Ecto neural progenitor cell (in vitro differentiated cells): Measurements from ENCODE around the gene LTBP1.

Experiments used
- DNase-seq: peaks from one replicate; pipeline ENCODE4 v3.0.0-alpha.2; 2018; ENCODE audit warnings: low spot score

LTBP1 gene

GRCh38 chr2:33272001-33272400 is 325.2 kb downstream of the LTBP1 start:
- no peak for DNase-seq

DNA sequence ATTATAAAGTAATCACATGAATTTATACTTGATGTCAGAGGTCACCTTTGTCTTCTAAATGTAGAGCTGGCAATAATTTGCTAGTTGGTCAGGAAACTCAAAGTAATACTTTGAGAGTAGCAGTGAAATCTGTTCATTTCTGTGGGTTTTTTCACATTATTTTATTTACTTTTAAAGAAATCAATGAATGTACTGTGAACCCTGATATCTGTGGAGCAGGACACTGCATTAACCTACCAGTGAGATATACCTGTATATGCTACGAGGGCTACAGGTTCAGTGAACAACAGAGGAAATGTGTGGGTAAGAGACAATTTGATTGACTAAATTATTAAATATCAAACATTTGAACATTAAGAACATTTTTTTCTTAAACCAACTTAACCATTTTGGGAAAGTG is 326.7 kb downstream of the LTBP1 start:
- DNase-seq = no peak

DNA sequence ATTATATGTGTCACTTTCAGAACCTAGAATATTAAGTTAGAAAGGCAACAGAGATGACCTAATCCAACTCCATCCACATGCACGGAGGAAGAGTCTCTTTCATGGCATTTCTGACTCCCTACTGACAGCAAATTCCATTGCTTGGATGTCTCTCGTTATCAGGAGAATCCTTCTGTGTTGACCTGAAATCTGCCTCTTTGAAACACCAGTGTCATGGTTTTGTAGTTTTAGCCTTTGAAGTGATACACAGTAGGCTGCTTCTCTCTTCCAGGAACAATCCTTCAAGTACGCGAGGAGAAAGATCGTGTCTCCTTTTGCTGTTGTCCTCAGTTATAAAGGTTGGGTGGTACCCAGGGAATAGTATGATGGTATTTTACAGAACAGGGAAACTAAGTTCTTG is 327.8 kb downstream of the LTBP1 start:
- DNase-seq = no peak

GRCh38 chr2:33275689-33276444 is 329.1 kb downstream of the LTBP1 start:
- DNase-seq = no peak

DNA sequence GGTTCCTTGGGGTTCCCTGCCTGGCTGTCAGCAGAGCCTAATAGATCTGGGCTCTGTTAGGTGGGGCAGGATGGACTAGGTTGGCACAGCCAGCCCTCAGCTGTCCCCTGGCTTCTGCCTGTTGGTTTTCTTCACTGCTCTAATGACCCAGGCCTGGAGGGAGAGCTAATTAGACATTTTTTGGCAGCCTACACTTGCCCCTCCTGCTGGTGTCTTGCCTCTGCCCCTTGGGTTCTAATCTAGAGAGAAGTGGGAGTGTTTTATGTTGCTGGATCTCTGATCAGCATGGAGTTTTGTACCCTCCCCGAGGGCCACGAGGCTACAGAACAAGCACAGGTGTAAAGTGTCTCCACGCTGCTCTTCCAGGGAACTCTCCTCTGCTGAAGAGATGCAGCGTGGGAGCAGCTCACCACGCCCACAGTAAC is 330.3 kb downstream of the LTBP1 start:
- DNase-seq = no peak

- DNase-seq = no peak
Measured at GRCh38 chr2:33278245-33278943, 331.6 kb downstream of the LTBP1 start.

GRCh38 chr2:33284287-33284686 is 337.5 kb downstream of the LTBP1 start:
- no peak for DNase-seq

- no peak for DNase-seq
Measured at GRCh38 chr2:33287507-33288005, 340.8 kb downstream of the LTBP1 start.

GRCh38 chr2:33288011-33288410 is 341.3 kb downstream of the LTBP1 start:
- DNase-seq = no peak

- no peak for DNase-seq
Measured at GRCh38 chr2:33289961-33290360, 343.2 kb downstream of the LTBP1 start.

DNA sequence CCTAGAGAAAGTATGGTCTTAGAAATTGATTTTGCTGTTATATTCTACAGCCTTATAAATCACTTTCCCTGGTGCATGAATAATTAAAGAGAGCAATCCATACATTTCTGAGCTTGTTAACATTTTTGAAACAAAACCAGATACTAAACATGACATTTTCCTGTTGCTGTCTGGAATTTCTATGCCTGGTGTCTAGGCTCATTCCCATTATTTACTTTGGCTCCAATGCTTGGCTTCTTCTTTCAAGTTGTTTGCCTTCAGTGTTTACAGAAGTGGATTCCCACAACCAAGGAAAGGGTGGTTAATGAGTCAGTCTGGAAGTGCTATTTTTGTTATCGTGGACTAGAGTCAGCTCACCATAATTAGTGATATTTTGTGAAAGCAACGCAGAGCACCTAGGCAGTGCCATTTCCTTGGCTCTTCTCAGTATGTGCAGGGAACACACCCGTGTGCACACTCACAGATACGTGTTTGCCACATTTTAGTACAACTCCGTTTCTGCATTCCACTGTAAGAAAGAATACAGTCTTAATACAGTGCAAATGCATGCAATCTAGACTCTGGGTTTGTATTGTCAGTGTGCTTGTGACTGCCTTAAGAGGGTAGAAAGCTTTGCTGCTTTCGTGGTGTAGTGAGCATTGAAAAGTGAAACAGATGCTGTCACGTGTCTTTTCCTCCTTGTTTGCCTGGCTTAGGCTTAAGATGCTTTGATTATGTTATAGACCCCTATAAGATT is 344.7 kb downstream of the LTBP1 start:
- DNase-seq = no peak

- no peak for DNase-seq
Measured at GRCh38 chr2:33292063-33292462, 345.3 kb downstream of the LTBP1 start.

- DNase-seq = no peak
Measured at GRCh38 chr2:33292981-33293595, 346.3 kb downstream of the LTBP1 start.

DNA sequence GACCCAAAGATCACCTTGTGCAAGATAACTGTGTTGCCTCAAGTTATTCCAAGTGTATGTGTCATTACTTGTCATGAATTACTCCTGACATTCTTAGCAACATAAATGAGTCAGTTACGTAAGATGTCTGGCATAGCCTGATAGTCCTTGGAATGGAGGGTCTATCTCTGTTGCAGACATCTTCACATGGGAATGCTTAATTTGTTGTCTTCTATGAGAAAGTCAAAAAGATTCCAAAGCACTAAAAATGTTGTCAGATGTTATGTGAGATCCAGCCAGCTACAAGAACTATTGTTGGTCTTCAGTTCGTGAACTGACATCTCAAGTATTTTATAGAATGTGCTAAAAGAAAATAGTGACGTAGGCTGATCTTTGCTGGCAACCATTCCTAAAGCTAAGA is 351.5 kb downstream of the LTBP1 start:
- DNase-seq = no peak

GRCh38 chr2:33301355-33301754 is 354.6 kb downstream of the LTBP1 start:
- DNase-seq = no peak

GRCh38 chr2:33302348-33302747 is 355.6 kb downstream of the LTBP1 start:
- DNase-seq = no peak

DNA sequence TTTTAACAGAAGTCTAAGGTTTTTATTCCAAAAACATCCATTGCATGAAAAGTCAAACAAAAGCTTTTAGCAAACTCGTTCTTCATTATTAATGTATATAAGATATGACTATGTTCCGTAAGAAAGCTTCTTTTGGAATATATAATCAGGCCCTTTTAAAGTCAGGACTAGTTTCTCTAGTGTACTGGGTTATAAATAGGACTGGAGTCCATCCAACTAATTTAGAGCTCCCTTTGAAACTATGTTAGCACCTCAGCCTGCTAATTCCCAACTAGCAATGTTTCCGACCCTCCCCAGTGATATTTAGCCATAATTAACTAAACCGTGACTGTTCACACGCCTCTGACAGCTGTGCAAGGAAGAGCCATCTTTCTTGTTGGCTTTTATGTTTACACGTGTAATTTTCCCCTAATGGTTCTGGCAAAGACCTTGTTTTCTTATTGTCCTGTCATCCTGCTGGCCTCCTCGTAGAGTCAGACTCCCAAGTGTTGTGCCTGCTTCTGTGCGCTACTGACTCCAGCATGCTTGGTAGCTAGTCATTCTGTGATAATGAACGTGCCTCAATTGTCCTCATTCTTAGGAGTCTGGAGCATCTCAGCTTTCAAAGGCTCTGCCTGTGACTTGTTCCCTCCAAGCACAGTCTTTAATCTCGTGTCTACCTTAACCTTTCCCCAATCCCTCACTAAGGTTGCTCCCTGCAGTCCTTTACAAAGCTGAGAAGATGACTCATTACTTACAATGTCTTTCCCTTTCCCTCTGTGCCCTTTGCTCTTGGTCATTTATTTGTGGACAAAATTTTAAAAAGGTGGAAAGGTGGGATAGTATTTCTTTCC is 357.5 kb downstream of the LTBP1 start:
- DNase-seq = no peak

DNA sequence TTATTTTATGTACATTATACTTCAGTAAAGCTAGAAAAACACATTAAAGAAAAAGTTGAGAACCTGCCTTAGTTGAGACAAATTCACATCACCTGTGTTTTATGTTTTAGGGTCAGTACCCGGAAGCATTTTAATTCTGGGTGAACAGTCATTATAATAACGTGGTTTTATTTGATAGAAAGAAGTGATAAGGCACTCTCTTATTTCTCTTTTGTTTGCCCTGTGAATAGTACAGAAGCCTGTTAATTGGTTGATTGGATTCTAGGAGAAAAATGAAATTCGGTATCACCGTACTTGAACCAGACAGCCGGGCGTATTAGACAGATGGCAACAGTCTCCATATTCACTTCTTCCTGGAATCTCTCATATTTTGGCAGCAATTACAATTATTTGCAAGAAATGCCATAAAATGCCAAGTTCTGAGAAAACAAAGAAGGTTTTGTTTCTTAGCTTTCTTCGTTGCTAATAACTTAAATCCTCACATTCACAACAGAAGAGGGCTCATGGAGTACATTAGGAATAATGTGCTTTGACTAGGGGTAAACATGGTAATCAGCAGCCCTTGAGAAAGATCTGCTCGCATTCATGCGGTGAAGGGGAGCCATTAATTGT is 361.0 kb downstream of the LTBP1 start:
- DNase-seq = no peak

GRCh38 chr2:33312355-33312754 is 365.6 kb downstream of the LTBP1 start:
- no peak for DNase-seq

DNA sequence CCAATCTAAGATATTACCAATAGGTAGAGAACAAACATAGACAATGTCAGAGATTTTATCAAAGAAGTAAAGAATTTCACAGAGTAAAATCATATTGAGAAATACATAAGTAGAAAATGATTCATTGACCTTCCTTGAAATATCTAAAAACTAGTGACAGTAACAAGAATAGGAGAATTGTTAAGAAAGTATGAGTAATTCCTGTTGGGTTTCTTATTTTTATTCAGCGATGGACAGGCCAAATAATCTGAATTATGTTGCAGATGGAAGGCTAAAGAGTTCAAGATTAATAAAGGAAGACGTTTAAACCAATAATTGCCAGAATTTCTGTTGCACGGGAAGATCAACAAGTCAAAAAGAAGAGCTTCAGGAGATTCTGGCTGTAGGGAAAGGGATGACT is 366.3 kb downstream of the LTBP1 start:
- no peak for DNase-seq

DNA sequence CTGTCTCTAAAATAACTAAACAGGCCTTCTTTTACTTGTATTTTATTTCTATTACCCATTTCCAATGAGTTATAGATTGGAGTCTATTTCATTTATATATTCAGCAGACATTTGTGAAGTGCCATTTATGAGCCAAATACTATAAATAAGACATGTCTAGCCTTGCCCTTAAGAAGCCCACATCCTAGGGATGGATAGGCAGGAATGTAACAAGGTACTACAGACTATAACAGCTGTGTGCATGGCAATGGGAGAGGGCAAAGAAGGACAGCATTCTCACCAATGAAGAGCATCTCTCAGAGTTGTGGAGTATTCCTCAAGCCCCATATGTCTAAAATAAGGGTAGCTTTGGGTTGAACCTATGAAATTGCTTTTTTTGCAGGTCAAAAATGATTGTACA is 367.8 kb downstream of the LTBP1 start:
- DNase-seq = no peak
